ENCODE data around the gene TP53BP2.

TP53BP2 gene

DNA sequence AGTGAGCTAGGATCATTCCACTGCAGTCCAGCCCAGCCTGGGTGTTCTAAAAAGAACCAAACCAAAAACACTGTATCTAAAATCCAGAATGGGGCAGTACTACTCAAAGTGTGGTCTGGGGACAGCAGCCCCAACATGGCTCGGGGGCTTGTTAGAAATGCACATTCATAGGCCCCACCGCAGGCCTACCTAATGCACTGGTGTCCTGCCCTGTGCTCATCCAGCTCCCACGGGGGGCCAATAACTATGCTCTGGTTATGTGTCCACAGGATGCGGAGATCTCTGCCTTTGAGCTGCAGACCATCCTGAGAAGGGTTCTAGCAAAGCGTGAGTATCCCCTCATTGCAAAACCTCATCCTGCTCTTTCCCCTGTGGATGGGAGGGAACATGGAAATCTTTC, 81.9 kb downstream of the TP53BP2 start:
- FAIRE-seq, result no peak
- DNase-seq (ENCODE audit: insufficient read length, low spot score), result no peak
- no peak for TF ChIP-seq POLR2A (IDR thresholded peaks at IDR 0.05; ENCODE audit: low read depth, low read length)

DNA sequence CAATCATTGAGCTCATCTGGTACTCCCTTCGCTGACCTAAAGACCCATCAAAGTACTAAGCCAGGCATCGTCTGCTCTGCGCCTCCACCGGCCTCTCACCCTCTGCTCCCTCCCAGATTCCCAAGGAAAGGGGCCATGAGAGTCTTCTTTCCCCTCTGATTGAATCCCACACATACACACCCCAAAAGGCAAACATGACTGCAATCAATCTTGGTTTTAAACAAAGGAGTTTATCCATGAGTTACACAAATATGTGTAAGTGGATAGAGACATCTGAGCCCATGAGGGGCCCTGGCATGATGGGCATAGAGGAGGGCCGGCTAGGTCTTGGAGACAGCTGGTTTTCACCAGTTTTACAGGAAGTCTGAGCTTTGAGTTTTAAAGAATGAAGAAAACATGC, 82.5 kb downstream of the TP53BP2 start:
- no peak for TF ChIP-seq POLR2A (IDR thresholded peaks at IDR 0.05; ENCODE audit: low read depth, low read length)
- FAIRE-seq, result no peak
- DNase-seq (ENCODE audit: insufficient read length, low spot score), result no peak

DNA sequence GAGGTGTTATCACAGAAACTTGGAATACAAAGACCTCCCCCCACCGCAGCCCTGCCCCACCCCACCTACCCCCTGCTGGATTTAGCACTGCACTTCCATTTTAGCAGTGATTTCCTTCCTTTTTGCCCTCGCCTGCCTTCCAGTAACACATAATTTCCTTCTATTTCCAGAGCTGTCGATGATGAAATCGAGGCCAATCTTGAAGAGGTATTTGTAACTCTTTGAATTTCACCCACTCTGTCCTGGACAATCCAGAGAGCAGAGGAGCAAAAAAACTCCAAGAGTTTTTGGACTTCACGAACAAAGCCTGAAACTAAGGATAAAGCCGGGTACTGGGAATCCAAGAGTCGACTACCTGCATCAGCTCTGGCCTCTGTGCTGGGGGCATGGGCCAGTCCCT, 84.3 kb downstream of the TP53BP2 start:
- DNase-seq (ENCODE audit: insufficient read length, low spot score) (no peak), FAIRE-seq (no peak)
- no peak for TF ChIP-seq POLR2A (IDR thresholded peaks at IDR 0.05; ENCODE audit: low read depth, low read length)

DNA sequence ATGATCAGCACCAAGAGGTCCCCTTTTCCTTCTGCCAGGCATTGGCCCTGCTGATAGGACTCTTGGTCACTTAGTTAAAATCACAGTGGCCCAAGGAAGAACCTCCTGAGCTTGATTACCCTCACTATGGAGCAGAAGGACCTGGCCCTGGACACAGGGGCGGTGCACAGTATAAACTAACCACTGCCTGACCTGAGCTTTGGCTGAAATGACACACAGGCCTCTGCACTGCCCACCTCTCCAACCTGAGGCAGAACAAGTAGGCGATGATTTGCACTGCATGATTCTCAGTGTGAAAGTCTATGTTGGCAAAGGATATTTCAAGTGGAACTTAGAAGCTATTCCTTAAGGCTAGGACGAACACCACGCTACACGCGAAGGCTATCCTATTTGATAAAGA, 84.9 kb downstream of the TP53BP2 start:
- FAIRE-seq (no peak), DNase-seq (ENCODE audit: insufficient read length, low spot score) (no peak)
- no peak for TF ChIP-seq POLR2A (IDR thresholded peaks at IDR 0.05; ENCODE audit: low read depth, low read length)

DNA sequence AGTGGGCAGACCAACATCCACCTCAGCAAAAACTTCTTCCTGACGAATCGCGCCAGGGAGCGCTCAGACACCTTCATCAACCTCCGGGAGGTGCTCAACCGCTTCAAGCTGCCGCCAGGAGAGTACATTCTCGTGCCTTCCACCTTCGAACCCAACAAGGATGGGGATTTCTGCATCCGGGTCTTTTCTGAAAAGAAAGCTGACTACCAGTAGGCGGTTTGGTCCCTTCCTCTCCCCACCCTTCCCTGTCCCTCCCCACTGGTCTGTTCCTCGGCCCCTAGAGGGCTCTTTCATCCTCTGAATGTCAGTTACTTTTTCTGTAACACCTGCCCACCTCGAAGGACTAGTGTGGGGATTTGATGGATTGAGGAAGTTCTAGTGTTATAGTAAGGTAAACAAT, 86.5 kb downstream of the TP53BP2 start:
- no peak for TF ChIP-seq POLR2A (IDR thresholded peaks at IDR 0.05; ENCODE audit: low read depth, low read length)
- FAIRE-seq, result no peak
- DNase-seq (ENCODE audit: insufficient read length, low spot score), result no peak

DNA sequence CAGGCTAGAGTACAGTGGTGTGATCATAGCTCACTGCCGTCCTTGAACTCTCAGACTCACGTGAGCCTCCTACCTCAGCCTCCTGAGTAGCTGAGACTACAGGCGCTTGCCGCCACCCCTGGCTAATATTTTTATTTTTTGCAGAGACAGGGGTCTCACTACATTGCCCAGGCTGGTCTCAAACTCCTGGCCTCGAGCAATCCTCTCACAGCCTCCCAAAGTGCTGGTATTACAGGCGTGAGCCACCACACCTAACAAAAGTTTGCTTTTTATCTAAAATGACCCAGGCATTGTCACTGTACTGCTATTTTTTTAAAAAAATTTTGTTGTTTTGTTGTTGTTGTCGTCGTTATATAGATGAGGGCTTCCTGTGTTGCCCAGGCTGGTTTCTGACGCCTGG, 87.0 kb downstream of the TP53BP2 start:
- FAIRE-seq, result no peak
- no peak for TF ChIP-seq POLR2A (IDR thresholded peaks at IDR 0.05; ENCODE audit: low read depth, low read length)
- no peak for DNase-seq (ENCODE audit: insufficient read length, low spot score)

DNA sequence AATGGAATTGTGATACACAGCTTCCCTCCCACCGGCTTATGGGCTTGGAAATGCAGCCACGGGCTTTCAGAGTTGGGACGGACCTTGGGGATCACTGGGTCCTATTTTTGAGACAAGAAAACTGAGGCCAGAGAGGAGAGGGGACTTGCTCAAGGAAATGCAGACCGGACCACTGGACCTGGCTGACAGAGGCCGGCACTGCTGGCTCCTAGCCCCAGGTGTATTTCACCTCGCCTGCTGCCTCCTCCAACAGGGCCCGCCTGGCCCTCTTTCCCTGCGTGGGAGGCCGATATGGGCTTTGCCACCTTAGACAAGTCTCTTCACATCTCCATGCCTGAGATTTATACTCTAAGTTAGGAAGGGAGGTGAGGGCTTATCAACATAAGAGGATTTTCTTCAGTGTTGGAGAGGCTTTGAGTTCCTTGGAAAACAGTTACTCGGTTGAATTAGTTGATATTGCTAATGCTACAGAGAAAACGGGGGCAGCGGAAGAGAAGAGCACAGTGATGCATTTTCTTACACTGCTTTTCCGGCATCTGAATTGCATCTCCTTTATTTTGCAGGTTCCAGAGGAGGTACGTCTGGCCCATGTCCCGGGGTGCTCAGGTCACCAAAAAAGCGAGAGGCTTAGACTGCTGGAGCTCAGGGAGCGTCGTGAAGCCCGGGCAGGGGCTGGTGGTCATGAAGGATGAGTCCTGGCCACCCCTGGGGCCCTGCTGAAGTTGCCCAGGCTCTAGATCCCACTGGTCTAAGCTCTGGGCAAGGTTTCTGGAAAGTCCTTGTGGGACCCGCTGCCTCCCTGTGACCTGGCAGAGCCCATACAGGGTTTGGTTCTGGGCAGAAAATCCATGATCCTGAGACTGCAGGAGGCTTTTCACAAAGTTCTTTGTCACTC, 88.7 kb downstream of the TP53BP2 start:
- no peak for DNase-seq (ENCODE audit: insufficient read length, low spot score)
- FAIRE-seq, result no peak
- TF ChIP-seq POLR2A (IDR thresholded peaks at IDR 0.05; ENCODE audit: low read depth, low read length), result no peak

DNA sequence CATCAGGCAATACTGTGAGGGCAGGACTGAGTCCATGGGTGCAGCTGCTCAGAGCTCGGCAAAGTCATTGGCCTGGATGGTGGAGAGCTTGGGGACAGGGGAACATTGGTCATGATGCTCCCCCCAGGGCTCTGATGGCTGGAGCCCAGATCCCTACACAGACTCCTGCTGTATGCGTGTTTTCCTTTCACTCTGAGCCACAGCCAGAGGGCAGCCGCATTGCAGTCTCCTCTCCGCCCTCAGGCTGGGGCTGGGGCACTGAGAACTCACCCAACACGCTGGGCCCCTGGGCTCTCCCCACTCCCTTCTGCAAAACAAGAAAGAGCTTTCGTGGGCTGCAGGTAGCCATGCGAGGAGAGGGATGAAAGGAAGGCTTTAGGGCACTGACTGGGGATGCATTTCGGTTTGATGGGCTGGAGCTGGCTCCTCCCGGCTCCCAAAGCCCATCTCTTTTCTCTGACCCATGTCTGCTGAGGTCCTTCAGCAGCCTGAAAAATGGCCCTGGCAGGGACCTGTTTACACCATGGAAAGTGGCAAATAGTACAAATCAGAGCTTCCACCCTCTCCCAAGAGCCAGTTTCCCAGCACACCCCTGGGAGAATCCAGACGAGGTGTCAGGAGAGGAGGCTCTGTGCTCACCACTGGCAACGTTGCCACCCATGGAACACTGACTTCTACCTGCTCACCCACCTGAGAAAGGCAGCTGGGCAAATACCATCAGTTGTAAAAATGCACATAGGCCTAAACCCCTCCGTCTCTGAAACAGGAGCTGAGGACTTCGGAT, 89.6 kb downstream of the TP53BP2 start:
- no peak for FAIRE-seq
- TF ChIP-seq POLR2A (IDR thresholded peaks at IDR 0.05; ENCODE audit: low read depth, low read length), result no peak
- DNase-seq (ENCODE audit: insufficient read length, low spot score), result no peak

DNA sequence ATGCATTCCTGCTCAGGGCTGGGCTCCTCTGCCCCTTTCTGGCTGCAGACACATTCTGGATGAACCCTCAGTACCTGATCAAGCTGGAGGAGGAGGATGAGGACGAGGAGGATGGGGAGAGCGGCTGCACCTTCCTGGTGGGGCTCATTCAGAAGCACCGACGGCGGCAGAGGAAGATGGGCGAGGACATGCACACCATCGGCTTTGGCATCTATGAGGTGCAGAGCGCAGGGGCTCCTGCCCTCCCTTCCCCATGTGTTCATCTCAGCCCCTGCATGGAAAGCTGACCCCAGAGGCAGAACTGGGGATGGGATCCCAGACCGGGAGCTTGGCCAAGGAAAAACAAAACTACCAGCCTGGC, 90.3 kb downstream of the TP53BP2 start:
- no peak for TF ChIP-seq POLR2A (IDR thresholded peaks at IDR 0.05; ENCODE audit: low read depth, low read length)
- no peak for FAIRE-seq

DNA sequence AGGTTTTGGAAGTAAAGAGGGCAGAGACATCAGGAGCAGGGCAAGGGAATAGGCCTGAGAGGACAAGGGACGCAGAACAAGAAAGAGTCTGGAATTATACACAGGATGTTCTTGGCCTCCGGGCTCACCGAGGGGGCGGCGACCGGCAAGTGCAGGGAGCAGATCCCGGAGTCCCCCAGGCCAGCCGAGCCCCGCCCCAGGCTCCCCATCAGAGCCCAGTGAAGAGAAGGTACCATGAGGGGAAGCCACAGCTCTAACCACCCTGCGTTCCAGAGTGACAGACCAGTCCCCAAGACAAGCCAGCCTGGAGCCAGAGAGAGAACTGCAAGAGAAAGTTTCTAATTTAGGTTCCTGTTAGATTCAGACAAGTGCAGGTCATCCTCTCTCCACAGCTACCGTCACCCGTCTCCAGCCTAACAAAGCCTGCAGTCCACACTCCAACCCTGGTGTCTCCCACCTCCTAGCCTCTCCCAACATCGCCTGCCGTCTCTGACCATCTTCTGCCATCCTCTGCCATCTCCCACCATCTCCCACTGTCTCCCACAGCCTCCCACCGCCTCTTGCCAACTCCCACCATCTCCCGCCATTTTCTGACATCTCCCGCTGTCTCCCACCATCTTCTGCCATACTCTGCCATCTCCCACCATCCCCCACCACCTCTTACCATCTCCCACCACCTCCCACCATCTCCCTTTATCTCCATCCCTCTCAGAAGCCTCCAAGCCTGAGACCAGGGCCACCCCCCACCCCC, 90.9 kb downstream of the TP53BP2 start:
- TF ChIP-seq POLR2A (IDR thresholded peaks at IDR 0.05; ENCODE audit: low read depth, low read length), result no peak
- DNase-seq (ENCODE audit: insufficient read length, low spot score) (no peak), FAIRE-seq (no peak)

More for the DNA sequence above, 90.3 kb downstream of the TP53BP2 start:
- no peak for DNase-seq (ENCODE audit: insufficient read length, low spot score)

DNA sequence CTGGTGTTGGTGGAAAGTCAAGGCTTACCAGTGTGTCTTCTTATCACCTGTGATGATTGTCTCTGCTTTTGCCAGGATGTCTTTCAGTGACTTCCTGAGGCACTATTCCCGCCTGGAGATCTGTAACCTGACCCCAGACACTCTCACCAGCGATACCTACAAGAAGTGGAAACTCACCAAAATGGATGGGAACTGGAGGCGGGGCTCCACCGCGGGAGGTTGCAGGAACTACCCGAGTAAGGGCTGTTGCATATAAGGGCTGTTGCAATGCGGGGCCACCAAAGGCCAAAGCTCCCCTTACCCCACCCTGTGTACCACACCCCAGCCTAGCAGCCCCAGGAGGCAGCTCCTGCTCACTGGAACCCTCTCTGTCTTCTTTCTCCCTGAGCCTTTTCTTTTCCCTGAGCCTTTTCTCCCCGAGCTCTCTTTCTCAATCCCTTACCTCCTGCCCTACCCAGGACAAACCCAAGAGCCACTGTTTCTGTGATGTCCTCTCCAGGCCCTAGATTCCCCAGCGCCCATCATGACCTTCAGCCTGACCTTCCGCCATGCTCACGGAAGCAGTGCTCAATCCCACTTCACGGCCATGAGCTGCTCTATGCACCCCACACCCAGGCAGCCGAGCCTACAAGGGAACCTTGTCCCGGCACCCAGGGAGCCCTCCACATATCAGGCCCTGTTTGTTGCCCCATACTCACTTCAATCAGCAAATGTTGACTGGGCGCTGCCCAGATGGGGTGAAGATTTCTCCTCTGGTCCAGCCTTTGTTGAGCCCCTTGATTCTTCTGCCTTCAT, 92.8 kb downstream of the TP53BP2 start:
- TF ChIP-seq POLR2A (IDR thresholded peaks at IDR 0.05; ENCODE audit: low read depth, low read length), result no peak
- FAIRE-seq (no peak), DNase-seq (ENCODE audit: insufficient read length, low spot score) (no peak)

DNA sequence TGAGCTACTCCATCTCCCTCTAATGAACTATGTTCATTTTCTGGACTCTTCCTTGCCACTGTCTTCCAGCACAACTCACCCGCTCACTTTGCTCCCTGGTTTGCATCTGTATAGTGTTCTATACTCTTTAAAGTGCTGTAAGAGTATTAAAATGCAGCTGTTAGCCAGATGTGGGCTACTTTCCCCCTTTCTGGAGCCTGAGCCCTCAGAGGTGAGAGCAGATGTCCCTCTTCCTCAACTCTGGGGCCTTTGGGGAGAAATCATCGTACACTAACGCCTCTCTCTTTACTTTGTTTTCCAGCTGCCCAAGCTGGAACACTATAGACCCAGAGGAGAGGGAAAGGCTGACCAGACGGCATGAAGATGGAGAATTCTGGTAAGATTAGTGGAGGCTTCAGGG, 94.1 kb downstream of the TP53BP2 start:
- FAIRE-seq (no peak), DNase-seq (ENCODE audit: insufficient read length, low spot score) (no peak)
- no peak for TF ChIP-seq POLR2A (IDR thresholded peaks at IDR 0.05; ENCODE audit: low read depth, low read length)

All from H54 (cell line).